K562 treated with DMSO at 1 percent for 48 hours (cell line): ENCODE measurements around the gene PHGDH. TPM values are rescaled to one million over a fixed set of nuclear protein-coding genes. Genes with fewer than 3 reads are reported as not detected.

Experiments used
- total RNA-seq: library from RNA; unstranded; fragments of 300-600 nt; gene quantifications from 2 replicates; pipeline ENCODE4 v1.2.3, GENCODE V29; 2022; ENCODE audit warnings: low replicate concordance; ENCODE audit errors: extremely low read depth

The PHGDH gene
- total RNA-seq: 2,307 TPM in 1 of 2 replicates, not detected in the other

DNA sequence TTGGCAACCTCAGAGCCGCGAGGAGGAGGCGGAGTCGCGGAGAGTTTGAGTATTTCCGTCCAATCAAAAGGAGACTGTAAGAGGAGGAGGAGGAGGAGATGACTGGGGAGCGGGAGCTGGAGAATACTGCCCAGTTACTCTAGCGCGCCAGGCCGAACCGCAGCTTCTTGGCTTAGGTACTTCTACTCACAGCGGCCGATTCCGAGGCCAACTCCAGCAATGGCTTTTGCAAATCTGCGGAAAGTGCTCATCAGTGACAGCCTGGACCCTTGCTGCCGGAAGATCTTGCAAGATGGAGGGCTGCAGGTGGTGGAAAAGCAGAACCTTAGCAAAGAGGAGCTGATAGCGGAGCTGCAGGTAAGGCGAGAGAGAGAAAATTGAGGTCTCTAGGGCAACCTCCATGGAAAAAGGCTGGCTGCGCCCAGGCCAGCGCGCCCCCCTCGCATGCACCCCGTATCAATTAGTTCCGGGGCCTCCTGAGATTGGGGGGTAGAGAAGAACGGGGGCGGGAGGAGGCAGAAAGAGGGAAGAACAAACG is at the start of gene PHGDH:
TSS of gene PHGDH (plus strand) at position 131 of the 538 bp plus-strand sequence. CDS start at position 220, 89 bp downstream.

DNA sequence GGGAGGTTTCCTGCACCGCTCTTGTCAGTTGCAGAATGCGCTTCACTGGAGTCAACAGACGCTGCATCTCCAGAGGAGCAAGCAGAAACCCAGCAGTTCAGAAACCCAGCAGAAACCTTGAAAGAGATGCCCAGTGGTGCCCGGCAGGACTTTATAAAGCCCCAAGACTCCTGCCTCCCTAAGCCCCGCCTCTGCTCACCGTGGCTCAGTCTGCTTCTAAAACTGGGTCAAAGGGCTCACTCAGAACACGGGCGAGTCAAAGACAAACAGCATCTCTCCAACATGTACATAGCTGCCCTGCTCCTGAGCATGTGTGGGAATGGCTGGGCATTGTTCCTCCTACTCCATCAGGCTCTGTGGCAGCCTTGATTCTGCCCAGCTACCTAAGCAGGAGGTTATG is 57.0 kb downstream of the PHGDH start, which contains the start of gene HMGCS2:
TSS of gene HMGCS2 (minus strand) at position 128 of the 400 bp plus-strand sequence. CDS start at position 67, 61 bp downstream.

Other genes with a start within 250 kb of the PHGDH start
- not detected in 2 replicates for gene HSD3B1, start 204.7 kb upstream of the PHGDH start, total RNA-seq
- gene ZNF697, start 63.7 kb upstream of the PHGDH start, total RNA-seq: not detected in 2 replicates
- not detected in 2 replicates for gene HMGCS2, start 57.0 kb downstream of the PHGDH start, total RNA-seq
- not detected in 2 replicates for gene REG4, start 99.5 kb downstream of the PHGDH start, total RNA-seq
- not detected in 2 replicates for gene ADAM30, start 184.6 kb downstream of the PHGDH start, total RNA-seq